ENCODE results near the gene ATP2B3.

ATP2B3 gene

GRCh38 chrX:153488231-153488914, 29.1 kb upstream of the ATP2B3 start:
- DNase-seq (ENCODE audit: extremely low read depth in 1 of 2, low read depth in 1 of 2) = no peak

GRCh38 chrX:153490217-153490930, 27.1 kb upstream of the ATP2B3 start:
- DNase-seq (ENCODE audit: extremely low read depth in 1 of 2, low read depth in 1 of 2) = no peak

GRCh38 chrX:153491351-153491914, 26.0 kb upstream of the ATP2B3 start:
- no peak for DNase-seq (ENCODE audit: extremely low read depth in 1 of 2, low read depth in 1 of 2)

DNA sequence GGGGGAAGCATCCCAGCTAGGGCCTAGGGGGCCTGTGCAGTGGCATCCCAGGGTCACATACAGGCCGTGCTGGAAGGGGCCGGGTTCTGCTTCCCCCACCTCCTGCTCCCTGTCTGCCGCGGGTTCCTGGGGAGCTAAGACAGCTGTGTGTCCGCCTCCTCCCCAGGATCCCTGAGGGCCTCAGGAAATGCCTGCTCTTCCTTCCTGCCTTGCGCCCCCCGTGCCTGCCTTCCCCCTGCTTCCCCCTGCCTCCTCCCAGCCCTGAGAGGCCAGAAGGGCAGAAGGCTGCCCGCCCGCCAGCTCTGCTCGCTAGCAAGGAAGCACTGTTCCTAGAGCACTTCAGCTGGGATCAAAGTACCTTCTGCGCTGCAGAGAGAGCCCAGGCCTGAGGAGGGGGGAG, 25.5 kb upstream of the ATP2B3 start:
- DNase-seq (ENCODE audit: extremely low read depth in 1 of 2, low read depth in 1 of 2) = no peak

DNA sequence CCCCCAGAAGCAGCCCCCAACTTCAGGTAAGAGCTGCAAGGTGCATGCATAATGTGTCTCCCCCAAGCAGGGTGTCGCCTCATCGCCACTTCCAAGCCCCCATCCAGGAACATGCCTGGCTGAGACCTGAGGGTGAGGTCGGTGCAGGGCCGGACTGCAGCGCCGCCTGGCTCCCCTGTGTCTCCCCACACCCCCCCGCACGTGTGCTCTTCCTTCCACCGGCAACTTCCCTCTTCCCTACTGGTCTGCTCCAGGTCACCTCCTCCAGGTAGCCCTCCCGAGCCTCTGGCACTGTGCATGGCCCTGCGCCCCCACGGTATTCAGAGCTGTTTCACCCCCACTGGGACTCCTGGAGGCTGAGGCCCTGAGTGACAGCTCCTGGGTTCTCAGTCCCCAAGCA, 24.9 kb upstream of the ATP2B3 start:
- no peak for DNase-seq (ENCODE audit: extremely low read depth in 1 of 2, low read depth in 1 of 2)

DNA sequence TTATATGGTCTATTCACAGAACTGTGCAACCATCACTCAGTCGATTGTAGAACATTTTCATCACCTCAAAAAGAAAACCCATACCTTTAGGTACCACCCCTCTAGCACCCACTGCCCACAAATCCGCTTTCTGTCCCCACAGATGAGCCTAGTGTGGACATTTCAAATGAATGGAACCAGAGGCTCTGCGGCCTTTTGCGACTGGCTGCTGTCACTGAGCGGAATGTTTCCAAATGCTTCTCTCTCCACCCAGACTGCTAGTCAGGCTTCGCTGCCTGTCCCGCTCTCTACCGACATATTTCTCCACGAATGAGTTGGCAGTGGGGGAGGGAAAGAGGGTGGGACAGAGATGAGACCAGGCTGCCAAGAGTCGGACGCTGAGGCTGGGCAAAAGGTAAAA, 24.4 kb upstream of the ATP2B3 start:
- DNase-seq (ENCODE audit: extremely low read depth in 1 of 2, low read depth in 1 of 2) = no peak

- DNase-seq (ENCODE audit: extremely low read depth in 1 of 2, low read depth in 1 of 2) = no peak
Measured at GRCh38 chrX:153494061-153494460, 23.4 kb upstream of the ATP2B3 start.

- DNase-seq (ENCODE audit: extremely low read depth in 1 of 2, low read depth in 1 of 2) = no peak
Measured at GRCh38 chrX:153494541-153495361, 22.7 kb upstream of the ATP2B3 start, which contains the start of gene BGN. BGN (plus strand) TSS chrX:153494980; CDS start chrX:153504632, 9,652 bp downstream.

DNA sequence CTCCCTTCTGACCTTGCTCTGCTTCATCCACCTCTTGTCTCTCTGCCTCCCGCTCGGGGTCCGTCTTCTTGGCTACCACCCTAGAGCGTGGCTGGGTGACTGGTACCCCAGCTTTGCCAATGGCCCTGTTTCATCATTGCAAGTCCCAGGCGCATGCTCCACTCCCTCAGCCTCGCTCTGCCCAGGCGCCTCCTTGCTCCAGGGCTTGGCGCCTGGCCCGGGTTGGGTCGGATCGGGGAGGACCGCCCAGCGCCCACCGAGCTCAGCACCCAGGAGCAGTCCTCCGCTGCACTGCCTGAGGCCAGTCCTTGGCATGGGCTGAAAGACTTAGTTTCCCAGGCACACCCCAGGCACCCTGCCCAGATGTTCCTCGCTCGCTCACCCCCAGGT, 22.1 kb upstream of the ATP2B3 start:
- no peak for DNase-seq (ENCODE audit: extremely low read depth in 1 of 2, low read depth in 1 of 2)

DNA sequence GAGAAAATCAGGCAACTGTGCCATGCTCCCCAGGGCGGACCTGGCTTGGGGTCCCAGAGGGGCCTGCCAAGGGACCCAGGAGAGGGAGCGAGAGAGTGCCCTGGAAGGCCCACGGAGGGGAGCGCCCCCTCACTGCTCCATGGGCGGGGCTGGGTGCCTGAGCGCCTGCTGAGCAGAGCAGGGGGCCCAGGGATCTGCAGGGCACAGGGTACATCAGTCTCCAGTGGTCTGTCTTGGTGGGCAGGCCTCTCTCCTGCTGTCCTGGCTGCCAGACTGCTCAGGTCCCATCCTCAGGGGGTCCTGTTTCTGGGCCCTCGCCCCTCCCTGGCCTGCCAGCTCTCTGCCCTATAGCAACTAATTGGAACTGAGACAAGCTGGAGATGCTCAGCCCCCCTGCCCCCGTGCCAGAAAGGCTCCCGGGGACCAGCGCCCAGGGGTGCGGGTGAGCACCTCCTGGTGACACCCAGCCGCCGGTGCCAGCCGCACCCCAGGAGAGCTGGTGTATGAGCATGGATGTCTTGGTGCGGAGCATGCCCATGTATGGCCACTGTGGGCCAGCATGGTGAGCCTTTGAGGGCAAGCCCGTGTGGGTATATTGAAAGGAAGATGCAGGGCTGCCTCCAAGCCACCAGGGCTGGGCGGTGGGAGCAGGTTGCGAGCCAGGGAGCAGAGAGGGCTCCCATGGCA, 21.4 kb upstream of the ATP2B3 start:
- DNase-seq (ENCODE audit: extremely low read depth in 1 of 2, low read depth in 1 of 2) = no peak

DNA sequence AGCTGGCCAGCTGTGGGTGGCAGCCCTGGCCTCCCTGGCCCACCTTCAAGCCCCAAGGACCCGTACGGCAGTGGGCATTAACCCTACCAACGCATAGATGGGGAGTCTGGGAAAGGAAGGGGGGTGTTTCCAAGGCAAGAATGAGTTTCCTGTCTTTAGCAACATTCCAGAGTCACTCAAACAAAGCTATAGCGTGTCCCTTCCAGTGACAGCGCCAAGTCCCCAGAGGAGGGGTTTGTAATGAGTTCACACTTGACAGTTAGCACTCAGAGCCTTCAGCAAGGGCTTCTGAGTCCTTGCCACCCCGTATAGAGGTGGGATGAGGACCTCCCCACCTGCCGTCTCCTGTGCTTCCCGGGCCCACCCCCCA, 20.9 kb upstream of the ATP2B3 start:
- no peak for DNase-seq (ENCODE audit: extremely low read depth in 1 of 2, low read depth in 1 of 2)

GRCh38 chrX:153498453-153498852, 19.0 kb upstream of the ATP2B3 start:
- no peak for DNase-seq (ENCODE audit: extremely low read depth in 1 of 2, low read depth in 1 of 2)

- DNase-seq (ENCODE audit: extremely low read depth in 1 of 2, low read depth in 1 of 2) = no peak
Measured at GRCh38 chrX:153499341-153499740, 18.1 kb upstream of the ATP2B3 start.

- no peak for DNase-seq (ENCODE audit: extremely low read depth in 1 of 2, low read depth in 1 of 2)
Measured at GRCh38 chrX:153499876-153500275, 17.6 kb upstream of the ATP2B3 start.

DNA sequence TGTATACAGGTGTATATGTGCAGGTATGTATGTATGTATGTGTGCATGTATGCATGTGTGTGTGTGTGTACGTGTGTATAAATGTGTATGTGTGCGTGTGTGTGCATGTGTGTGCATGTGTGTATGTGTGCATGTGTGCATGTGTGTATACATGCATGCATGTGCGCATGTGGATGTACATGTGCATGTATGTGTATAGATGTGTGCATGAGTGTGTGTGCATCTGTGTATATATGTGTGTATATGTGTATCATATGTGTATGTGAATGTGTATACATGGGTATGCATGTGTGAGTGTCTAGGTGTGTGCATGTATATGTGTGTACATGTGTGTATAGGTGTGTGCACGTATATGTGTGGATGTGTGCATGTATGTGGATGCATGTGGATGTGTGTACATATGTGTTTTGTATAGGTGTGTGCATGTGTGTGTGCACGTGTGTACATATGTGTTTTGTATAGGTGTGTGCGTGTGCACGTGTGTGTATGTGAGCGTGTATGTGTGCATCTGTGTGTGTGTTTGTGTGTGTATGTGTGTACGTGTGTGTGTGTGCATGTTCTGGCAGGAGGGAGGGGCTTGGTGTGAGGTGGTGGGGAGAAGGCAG, 16.7 kb upstream of the ATP2B3 start:
- DNase-seq (ENCODE audit: extremely low read depth in 1 of 2, low read depth in 1 of 2) = no peak

- no peak for DNase-seq (ENCODE audit: extremely low read depth in 1 of 2, low read depth in 1 of 2)
Measured at GRCh38 chrX:153501530-153501929, 15.9 kb upstream of the ATP2B3 start.

DNA sequence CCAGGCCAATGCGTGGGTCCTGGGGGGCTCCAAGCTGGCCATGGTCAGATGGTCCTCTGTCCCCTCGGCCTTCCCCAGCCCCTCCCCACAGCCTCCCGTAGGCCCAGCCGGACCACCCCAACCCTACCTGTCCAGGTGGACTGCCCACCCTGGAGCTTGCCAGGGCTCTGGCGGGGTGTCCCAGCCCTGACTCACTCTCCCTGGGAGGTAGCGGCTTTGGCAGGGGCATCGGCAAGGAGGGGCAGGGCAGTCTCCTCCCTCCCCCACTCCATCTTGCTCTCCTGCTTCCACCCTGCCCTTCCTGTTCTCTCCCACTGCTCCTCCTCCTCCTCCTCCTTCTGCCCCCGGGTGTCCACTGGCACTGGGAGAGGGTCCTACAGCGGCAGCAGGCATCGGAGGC, 15.3 kb upstream of the ATP2B3 start:
- DNase-seq (ENCODE audit: extremely low read depth in 1 of 2, low read depth in 1 of 2) = no peak

- no peak for DNase-seq (ENCODE audit: extremely low read depth in 1 of 2, low read depth in 1 of 2)
Measured at GRCh38 chrX:153502796-153503195, 14.6 kb upstream of the ATP2B3 start.

DNA sequence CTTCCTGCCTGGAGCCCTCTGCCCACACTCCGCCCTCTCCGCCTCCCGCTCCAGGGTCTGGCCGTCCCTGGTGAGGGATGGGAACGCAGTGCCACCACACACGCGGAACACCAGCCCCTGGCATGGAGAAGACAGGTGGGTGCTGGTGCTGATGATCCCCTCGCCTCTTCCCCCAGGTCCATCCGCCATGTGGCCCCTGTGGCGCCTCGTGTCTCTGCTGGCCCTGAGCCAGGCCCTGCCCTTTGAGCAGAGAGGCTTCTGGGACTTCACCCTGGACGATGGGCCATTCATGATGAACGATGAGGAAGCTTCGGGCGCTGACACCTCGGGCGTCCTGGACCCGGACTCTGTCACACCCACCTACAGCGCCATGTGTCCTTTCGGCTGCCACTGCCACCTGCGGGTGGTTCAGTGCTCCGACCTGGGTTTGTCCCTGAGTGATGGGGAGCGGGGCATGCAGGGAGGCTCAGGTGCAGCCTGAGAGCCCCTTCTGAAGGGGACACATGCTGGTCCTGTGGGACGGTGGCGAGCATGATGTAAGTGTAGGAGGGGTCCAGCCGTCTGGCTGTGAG, 12.9 kb upstream of the ATP2B3 start:
- DNase-seq (ENCODE audit: extremely low read depth in 1 of 2, low read depth in 1 of 2) = no peak

GRCh38 chrX:153505361-153505760, 12.1 kb upstream of the ATP2B3 start:
- no peak for DNase-seq (ENCODE audit: extremely low read depth in 1 of 2, low read depth in 1 of 2)

All from activated CD8-positive, alpha-beta memory T cell treated with anti-CD3 and anti-CD28 coated beads for 1 hour (primary cell).